HG03521 (cell line): ENCODE results near the gene FAM47E.

ENCODE experiments used
- ATAC-seq: cut with Tn5 transposase; IDR thresholded peaks from one replicate; pipeline ENCODE4 v1.9.1; 2021; ENCODE audit warnings: mild to moderate bottlenecking, moderate library complexity; ENCODE audit not compliant: unreplicated experiment

Gene FAM47E

GRCh38 chr4:76296286-76296820 lies 44.8 kb downstream of the FAM47E start:
- ATAC-seq, result no peak

GRCh38 chr4:76298227-76298626 lies 46.7 kb downstream of the FAM47E start:
- no peak for ATAC-seq

GRCh38 chr4:76300012-76300411 lies 48.5 kb downstream of the FAM47E start:
- ATAC-seq, result no peak

- ATAC-seq, result peak; percentile 99
Measured at GRCh38 chr4:76301068-76301774, 49.7 kb downstream of the FAM47E start.

- ATAC-seq, result no peak
Measured at GRCh38 chr4:76301775-76302162, 50.2 kb downstream of the FAM47E start.

GRCh38 chr4:76302826-76303438 lies 51.4 kb downstream of the FAM47E start:
- ATAC-seq, result no peak

- ATAC-seq, result no peak
Measured at GRCh38 chr4:76305033-76305687, 53.6 kb downstream of the FAM47E start.

GRCh38 chr4:76305971-76306881 lies 54.7 kb downstream of the FAM47E start, which contains the start of gene STBD1:
Gene STBD1 (plus strand): TSS chr4:76306733. CDS start chr4:76306770, 37 bp downstream.
- ATAC-seq, result no peak

- no peak for ATAC-seq
Measured at GRCh38 chr4:76306882-76307659, 55.5 kb downstream of the FAM47E start.

GRCh38 chr4:76307660-76308014 lies 56.1 kb downstream of the FAM47E start:
- no peak for ATAC-seq

GRCh38 chr4:76308548-76308947 lies 57.0 kb downstream of the FAM47E start:
- ATAC-seq, result no peak

GRCh38 chr4:76309939-76310550 lies 58.5 kb downstream of the FAM47E start:
- no peak for ATAC-seq

GRCh38 chr4:76310683-76311082 lies 59.2 kb downstream of the FAM47E start:
- ATAC-seq, result no peak

GRCh38 chr4:76311896-76312331 lies 60.4 kb downstream of the FAM47E start:
- ATAC-seq, result no peak

GRCh38 chr4:76312457-76312856 lies 60.9 kb downstream of the FAM47E start:
- ATAC-seq, result no peak

GRCh38 chr4:76313547-76313946 lies 62.0 kb downstream of the FAM47E start:
- ATAC-seq, result no peak

GRCh38 chr4:76315267-76315918 lies 63.9 kb downstream of the FAM47E start:
- ATAC-seq, result no peak

GRCh38 chr4:76316131-76316530 lies 64.6 kb downstream of the FAM47E start:
- ATAC-seq, result no peak

GRCh38 chr4:76322236-76322635 lies 70.7 kb downstream of the FAM47E start:
- ATAC-seq, result no peak
